ENCODE results near the gene CNTN4. TPM values are rescaled to one million over a fixed set of nuclear protein-coding genes. Genes with fewer than 3 reads are reported as not detected.

Gene CNTN4
- total and polyA plus RNA-seq, 4 donors, result 15.8 to 228 (median 41.2) TPM

- intact Hi-C loops (cut with DNase I), result no loop called here
- H3K27me3 ChIP-seq (ENCODE audit: control insufficient read depth in 1 of 2, insufficient read depth in 2 of 2, low read length in 1 of 2), result no peaks in the 10 kb centered on the region
Measured at GRCh38 chr3:2094941-2095340, 3.7 kb upstream of the CNTN4 start.

GRCh38 chr3:2096216-2096615 is 2.5 kb upstream of the CNTN4 start:
- no peak overlapping the region for H3K27ac ChIP-seq (ENCODE audit: low read depth in 1 of 2, low read length in 2 of 2)
- no peaks in the 10 kb centered on the region for H3K27me3 ChIP-seq (ENCODE audit: control insufficient read depth in 1 of 2, insufficient read depth in 2 of 2, low read length in 1 of 2)
- DNase-seq, result no peak
- intact Hi-C loops (cut with DNase I), result no loop called here
- no peaks in the 10 kb centered on the region for H3K9me3 ChIP-seq (ENCODE audit: control insufficient read depth, low read length)
- H3K36me3 ChIP-seq (ENCODE audit: control insufficient read depth in 1 of 2, insufficient read depth in 2 of 2, low read length in 1 of 2), result no peaks in the 10 kb centered on the region
- 1 to 2% methylated on average over 7 of the region's 7 CpGs for WGBS, 2 donors
- H3K4me3 ChIP-seq (ENCODE audit: low read length in 2 of 2), result peak overlapping the region in 1 of 2 donors; percentile 4
- no peak for ATAC-seq (ENCODE audit: low FRiP score)
- peaks cover 0 to 1% of the 10 kb centered on the region in 2 donors for H3K4me1 ChIP-seq (ENCODE audit: control insufficient read depth in 1 of 2, insufficient read depth in 2 of 2, low read length in 2 of 2)

More at GRCh38 chr3:2094941-2095340, 3.7 kb upstream of the CNTN4 start:
- Histone ChIP-seq H3K27ac (ENCODE audit: low read depth in 1 of 2, low read length in 2 of 2) (no peak overlapping the region), H3K36me3 (ENCODE audit: control insufficient read depth in 1 of 2, insufficient read depth in 2 of 2, low read length in 1 of 2) (no peaks in the 10 kb centered on the region), H3K4me3 (ENCODE audit: low read length in 2 of 2) (no peak overlapping the region), H3K4me1 (ENCODE audit: control insufficient read depth in 1 of 2, insufficient read depth in 2 of 2, low read length in 2 of 2) (peaks cover 0 to 1% of the 10 kb centered on the region in 2 donors), H3K9me3 (ENCODE audit: control insufficient read depth, low read length) (no peaks in the 10 kb centered on the region)
- no peak for ATAC-seq (ENCODE audit: low FRiP score)
- DNase-seq, result no peak
- WGBS, 2 donors, result 55 to 62% methylated on average over 3 of the region's 3 CpGs

- DNase-seq (no peak), ATAC-seq (ENCODE audit: low FRiP score) (no peak)
- no peaks in the 10 kb centered on the region for H3K9me3 ChIP-seq (ENCODE audit: control insufficient read depth, low read length)
- peak overlapping the region; percentile 28 to 90 for H3K4me3 ChIP-seq (ENCODE audit: low read length in 2 of 2)
- H3K4me1 ChIP-seq (ENCODE audit: control insufficient read depth in 1 of 2, insufficient read depth in 2 of 2, low read length in 2 of 2), result peaks cover 0 to 1% of the 10 kb centered on the region in 2 donors
- intact Hi-C loops (cut with DNase I), result no loop called here
- H3K27me3 ChIP-seq (ENCODE audit: control insufficient read depth in 1 of 2, insufficient read depth in 2 of 2, low read length in 1 of 2), result no peaks in the 10 kb centered on the region
- 8 to 9% methylated on average over 18 of the region's 18 CpGs for WGBS, 2 donors
- H3K27ac ChIP-seq (ENCODE audit: low read depth in 1 of 2, low read length in 2 of 2), result no peak overlapping the region
- no peaks in the 10 kb centered on the region for H3K36me3 ChIP-seq (ENCODE audit: control insufficient read depth in 1 of 2, insufficient read depth in 2 of 2, low read length in 1 of 2)
Measured at GRCh38 chr3:2097641-2098191, 950 bp upstream of the CNTN4 start.

GRCh38 chr3:2099028-2099671 is 484 bp downstream of the CNTN4 start:
- DNase-seq, result peak in 1 of 2 donors; percentile 51
- H3K27ac ChIP-seq (ENCODE audit: low read depth in 1 of 2, low read length in 2 of 2), result peak overlapping the region; percentile 13 to 52
- H3K4me3 ChIP-seq (ENCODE audit: low read length in 2 of 2), result peak overlapping the region; percentile 28 to 90
- 0 to 1% methylated on average over 44 to 58 of the region's 58 CpGs for WGBS, 2 donors
- H3K9me3 ChIP-seq (ENCODE audit: control insufficient read depth, low read length), result no peaks in the 10 kb centered on the region
- intact Hi-C loops (cut with DNase I), result no loop called here
- peaks cover 3% of the 10 kb centered on the region in 2 donors for H3K4me1 ChIP-seq (ENCODE audit: control insufficient read depth in 1 of 2, insufficient read depth in 2 of 2, low read length in 2 of 2)
- H3K36me3 ChIP-seq (ENCODE audit: control insufficient read depth in 1 of 2, insufficient read depth in 2 of 2, low read length in 1 of 2), result no peaks in the 10 kb centered on the region
- peak; percentile 71 for ATAC-seq (ENCODE audit: low FRiP score)
- no peaks in the 10 kb centered on the region for H3K27me3 ChIP-seq (ENCODE audit: control insufficient read depth in 1 of 2, insufficient read depth in 2 of 2, low read length in 1 of 2)

GRCh38 chr3:2099779-2100191 is 1.1 kb downstream of the CNTN4 start:
- Histone ChIP-seq H3K27me3 (ENCODE audit: control insufficient read depth in 1 of 2, insufficient read depth in 2 of 2, low read length in 1 of 2) (no peaks in the 10 kb centered on the region), H3K4me1 (ENCODE audit: control insufficient read depth in 1 of 2, insufficient read depth in 2 of 2, low read length in 2 of 2) (peaks cover 3 to 4% of the 10 kb centered on the region in 2 donors), H3K36me3 (ENCODE audit: control insufficient read depth in 1 of 2, insufficient read depth in 2 of 2, low read length in 1 of 2) (no peaks in the 10 kb centered on the region), H3K9me3 (ENCODE audit: control insufficient read depth, low read length) (no peaks in the 10 kb centered on the region), H3K4me3 (ENCODE audit: low read length in 2 of 2) (peak overlapping the region; percentile 28 to 90), H3K27ac (ENCODE audit: low read depth in 1 of 2, low read length in 2 of 2) (no peak overlapping the region)
- ATAC-seq (ENCODE audit: low FRiP score) (peak; percentile 1), DNase-seq (peak; percentile 53 to 76)
- WGBS, 2 donors, result 1% methylated on average over 26 of the region's 26 CpGs
- intact Hi-C loops (cut with DNase I), result no loop called here

- intact Hi-C loops (cut with DNase I), result no loop called here
- Histone ChIP-seq H3K36me3 (ENCODE audit: control insufficient read depth in 1 of 2, insufficient read depth in 2 of 2, low read length in 1 of 2) (no peaks in the 10 kb centered on the region), H3K4me3 (ENCODE audit: low read length in 2 of 2) (no peak overlapping the region), H3K27me3 (ENCODE audit: control insufficient read depth in 1 of 2, insufficient read depth in 2 of 2, low read length in 1 of 2) (no peaks in the 10 kb centered on the region), H3K27ac (ENCODE audit: low read depth in 1 of 2, low read length in 2 of 2) (no peak overlapping the region), H3K9me3 (ENCODE audit: control insufficient read depth, low read length) (peaks cover 2% of the 10 kb centered on the region), H3K4me1 (ENCODE audit: control insufficient read depth in 1 of 2, insufficient read depth in 2 of 2, low read length in 2 of 2) (peaks cover 3 to 8% of the 10 kb centered on the region in 2 donors)
- DNase-seq, result no peak
- WGBS, 2 donors, result 74 to 78% methylated on average over 6 of the region's 6 CpGs
- no peak for ATAC-seq (ENCODE audit: low FRiP score)
Measured at GRCh38 chr3:2106438-2106837, 7.8 kb downstream of the CNTN4 start.

GRCh38 chr3:2110597-2111117 is 12.0 kb downstream of the CNTN4 start:
- no peaks in the 10 kb centered on the region for H3K27me3 ChIP-seq (ENCODE audit: control insufficient read depth in 1 of 2, insufficient read depth in 2 of 2, low read length in 1 of 2)
- peaks cover 0 to 6% of the 10 kb centered on the region in 2 donors for H3K4me1 ChIP-seq (ENCODE audit: control insufficient read depth in 1 of 2, insufficient read depth in 2 of 2, low read length in 2 of 2)
- H3K36me3 ChIP-seq (ENCODE audit: control insufficient read depth in 1 of 2, insufficient read depth in 2 of 2, low read length in 1 of 2), result peaks cover 0 to 1% of the 10 kb centered on the region in 2 donors
- DNase-seq (no peak), ATAC-seq (ENCODE audit: low FRiP score) (no peak)
- WGBS, 2 donors, result 73 to 78% methylated on average over 2 of the region's 2 CpGs
- no peak overlapping the region for H3K27ac ChIP-seq (ENCODE audit: low read depth in 1 of 2, low read length in 2 of 2)
- intact Hi-C loops (cut with DNase I), result no loop called here
- peaks cover 2% of the 10 kb centered on the region for H3K9me3 ChIP-seq (ENCODE audit: control insufficient read depth, low read length)
- no peak overlapping the region for H3K4me3 ChIP-seq (ENCODE audit: low read length in 2 of 2)

GRCh38 chr3:2114617-2115275 is 16.1 kb downstream of the CNTN4 start:
- no peak for ATAC-seq (ENCODE audit: low FRiP score)
- Histone ChIP-seq H3K9me3 (ENCODE audit: control insufficient read depth, low read length) (no peaks in the 10 kb centered on the region), H3K4me3 (ENCODE audit: low read length in 2 of 2) (no peak overlapping the region), H3K27ac (ENCODE audit: low read depth in 1 of 2, low read length in 2 of 2) (no peak overlapping the region), H3K36me3 (ENCODE audit: control insufficient read depth in 1 of 2, insufficient read depth in 2 of 2, low read length in 1 of 2) (peaks cover 0 to 1% of the 10 kb centered on the region in 2 donors), H3K4me1 (ENCODE audit: control insufficient read depth in 1 of 2, insufficient read depth in 2 of 2, low read length in 2 of 2) (peaks cover 0 to 8% of the 10 kb centered on the region in 2 donors), H3K27me3 (ENCODE audit: control insufficient read depth in 1 of 2, insufficient read depth in 2 of 2, low read length in 1 of 2) (no peaks in the 10 kb centered on the region)
- DNase-seq, result no peak
- WGBS, 2 donors, result 91 to 96% methylated on average over 3 of the region's 3 CpGs
- intact Hi-C loops (cut with DNase I), result no loop called here

All from aorta (tissue), 5 donors.